ENCODE measurements around the gene B4GALT6.
"Not testable (repeated sequence)": the region's sequence is repeated elsewhere in the genome, so short reads cannot be mapped to it uniquely, and the experiment has no call there.

Gene B4GALT6, protein sequence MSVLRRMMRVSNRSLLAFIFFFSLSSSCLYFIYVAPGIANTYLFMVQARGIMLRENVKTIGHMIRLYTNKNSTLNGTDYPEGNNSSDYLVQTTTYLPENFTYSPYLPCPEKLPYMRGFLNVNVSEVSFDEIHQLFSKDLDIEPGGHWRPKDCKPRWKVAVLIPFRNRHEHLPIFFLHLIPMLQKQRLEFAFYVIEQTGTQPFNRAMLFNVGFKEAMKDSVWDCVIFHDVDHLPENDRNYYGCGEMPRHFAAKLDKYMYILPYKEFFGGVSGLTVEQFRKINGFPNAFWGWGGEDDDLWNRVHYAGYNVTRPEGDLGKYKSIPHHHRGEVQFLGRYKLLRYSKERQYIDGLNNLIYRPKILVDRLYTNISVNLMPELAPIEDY

DNA sequence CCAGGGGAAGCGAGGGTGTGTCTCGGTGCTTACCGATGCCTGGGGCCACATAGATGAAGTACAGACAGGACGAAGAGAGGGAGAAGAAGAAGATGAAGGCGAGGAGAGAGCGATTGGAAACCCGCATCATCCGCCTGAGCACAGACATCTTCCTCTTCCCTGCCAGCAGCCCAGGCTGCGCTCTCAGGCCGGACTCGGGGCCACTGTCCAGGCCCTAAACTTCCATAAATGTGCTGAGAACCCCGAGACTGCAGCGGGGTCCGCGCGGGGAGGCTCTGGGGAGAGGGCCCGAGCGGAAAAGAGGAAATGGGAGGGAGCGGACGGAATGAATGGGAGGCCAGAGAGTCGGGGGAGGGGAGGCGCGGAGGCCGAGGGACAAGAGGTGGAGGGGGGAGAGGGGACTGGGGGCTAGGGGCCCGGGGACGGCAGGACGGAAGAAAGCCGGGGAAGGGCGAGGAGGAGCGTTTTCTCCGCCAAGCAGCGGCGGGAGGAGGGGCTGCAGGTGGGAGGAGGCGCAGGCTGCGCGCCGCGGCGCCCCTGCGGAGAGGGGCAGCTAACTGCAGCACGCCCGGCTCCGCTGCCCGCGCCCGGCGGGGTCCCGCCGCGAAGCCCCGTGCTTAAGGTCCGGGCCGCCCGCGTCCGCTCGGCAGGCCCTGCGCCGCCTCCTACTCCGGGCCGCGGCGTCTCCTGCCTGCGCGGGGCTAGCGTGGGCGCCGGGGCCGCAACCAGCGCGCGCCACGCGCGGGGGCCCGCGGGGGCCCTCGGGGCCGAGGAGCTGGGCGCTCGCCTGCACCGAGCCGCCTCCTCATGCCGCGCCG is at the start of gene B4GALT6:
TSS of gene B4GALT6 (minus strand) at position 303 of the 818 bp plus-strand sequence. CDS start at position 148, 155 bp downstream.
- peak; percentile 62 for DNase-seq

- no peak for DNase-seq
Observed at GRCh38 chr18:31731628-31732027, 47.2 kb upstream of the B4GALT6 start.

DNA sequence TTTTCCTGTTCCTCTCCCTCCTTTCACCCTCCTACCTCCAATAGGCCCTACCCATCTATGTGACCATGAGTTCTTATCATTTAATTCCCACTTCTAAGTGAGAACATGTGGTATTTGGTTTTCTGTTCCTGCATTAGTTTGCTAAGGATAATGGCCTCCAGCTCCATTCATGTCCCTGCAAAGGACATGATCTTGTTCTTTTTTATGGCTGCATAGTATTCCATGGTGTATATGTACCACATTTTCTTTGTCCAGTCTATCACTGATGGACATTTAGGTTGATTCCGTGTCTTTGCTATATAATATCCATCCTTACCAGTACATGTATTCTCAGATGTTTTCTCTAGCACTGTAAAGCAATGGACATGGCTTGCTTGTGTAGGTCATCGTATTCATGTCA is 44.8 kb upstream of the B4GALT6 start:
- not testable (repeated sequence) for DNase-seq

DNA sequence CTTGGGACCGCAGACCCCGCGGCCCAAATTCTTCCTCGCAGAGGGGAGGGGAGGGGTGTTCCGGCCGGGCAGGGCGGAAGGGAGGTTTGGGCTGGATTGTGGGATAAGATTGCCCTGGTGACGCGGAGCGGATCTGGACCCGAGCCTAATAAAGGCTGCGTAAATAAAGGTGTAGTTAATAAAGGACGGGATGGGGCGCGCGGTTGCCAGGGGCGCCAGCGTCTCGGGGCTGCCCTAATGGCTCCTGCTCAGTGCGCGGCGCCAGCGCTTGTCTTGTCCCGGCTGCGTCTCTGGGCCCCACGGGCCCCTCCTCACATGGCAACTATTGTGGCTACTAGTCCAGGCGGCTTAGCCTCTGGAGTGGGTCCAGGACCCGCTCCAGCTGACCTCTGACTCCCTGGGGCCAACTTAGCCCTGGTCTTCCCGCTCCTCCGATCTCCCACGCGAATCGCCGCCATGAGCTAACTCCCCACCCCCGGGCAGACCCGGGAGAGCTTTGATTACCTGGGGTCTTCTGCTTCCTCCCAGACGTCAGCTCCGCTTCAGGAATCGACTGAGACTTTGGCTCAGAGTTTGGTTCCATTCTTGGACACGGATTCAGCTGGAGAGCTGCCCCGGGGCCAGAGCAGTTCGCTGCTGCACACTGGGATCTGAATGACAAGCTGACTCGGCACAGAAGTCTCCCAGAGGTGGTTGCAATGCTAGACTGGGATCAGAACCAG is 39.8 kb upstream of the B4GALT6 start:
- DNase-seq, result no peak

GRCh38 chr18:31723639-31723989 is 39.2 kb upstream of the B4GALT6 start:
- no peak for DNase-seq

DNA sequence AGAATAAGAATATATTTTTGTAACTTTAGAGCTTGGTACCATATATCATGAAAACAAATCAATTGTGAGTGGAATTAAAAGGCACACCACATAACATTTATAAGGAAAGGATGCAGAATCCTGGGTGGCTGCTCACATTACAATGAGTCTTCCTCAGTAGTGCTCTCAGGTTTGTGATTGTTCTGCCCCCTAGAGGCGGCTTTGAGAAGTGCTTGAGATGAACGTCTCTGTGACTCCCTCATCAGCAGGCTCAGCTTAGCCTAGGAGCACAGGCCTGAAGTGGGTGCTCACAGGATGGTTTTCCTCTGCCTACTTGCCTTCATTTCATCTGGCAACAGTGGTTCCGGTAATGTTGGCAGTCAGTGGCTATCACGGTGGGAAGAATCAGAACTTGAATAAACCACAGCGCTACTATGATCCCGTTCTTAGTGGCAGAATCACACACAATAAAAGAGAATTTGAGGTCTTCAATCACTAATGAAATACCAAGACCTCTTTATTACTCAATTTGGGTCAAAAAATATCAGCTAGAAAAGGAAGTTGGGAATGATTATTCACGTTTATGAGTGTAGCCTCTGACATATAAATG is 38.1 kb upstream of the B4GALT6 start:
- peak; percentile 67 for DNase-seq

- DNase-seq, result no peak
Observed at GRCh38 chr18:31721601-31722000, 37.2 kb upstream of the B4GALT6 start.

GRCh38 chr18:31720867-31721266 is 36.5 kb upstream of the B4GALT6 start:
- DNase-seq, result no peak

DNA sequence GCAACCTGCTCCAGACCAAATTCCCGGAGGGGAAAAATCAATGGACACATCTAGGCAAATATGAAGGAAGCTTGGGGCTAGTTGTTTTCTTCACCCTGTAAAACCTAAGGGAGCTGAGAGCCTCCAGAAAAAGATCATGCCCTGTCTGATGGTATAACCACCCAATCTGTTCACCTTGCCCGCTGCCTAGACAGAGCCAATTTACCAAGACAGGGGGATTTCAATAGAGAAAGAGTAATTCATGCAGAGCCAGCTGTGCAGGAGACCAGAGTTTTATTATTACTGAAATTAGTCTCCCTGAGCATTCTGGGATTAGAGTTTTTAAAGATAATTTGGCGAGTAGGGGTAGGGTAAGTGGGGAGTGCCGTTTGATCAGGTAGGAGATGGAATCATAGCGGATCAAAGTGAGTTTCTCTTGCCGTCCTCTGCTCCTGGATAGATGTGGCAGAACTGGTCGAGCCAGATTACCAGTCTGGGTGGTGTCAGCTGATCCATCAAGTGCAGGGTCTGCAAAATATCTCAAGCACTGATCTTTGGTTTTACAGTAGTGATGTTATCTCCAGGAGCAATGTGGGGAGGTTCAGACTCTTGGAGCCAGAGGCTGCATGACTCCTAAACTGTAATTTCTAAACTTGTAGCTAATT is 35.1 kb upstream of the B4GALT6 start:
- DNase-seq, result no peak

- DNase-seq, result no peak
Observed at GRCh38 chr18:31718386-31718785, 34.0 kb upstream of the B4GALT6 start.

DNA sequence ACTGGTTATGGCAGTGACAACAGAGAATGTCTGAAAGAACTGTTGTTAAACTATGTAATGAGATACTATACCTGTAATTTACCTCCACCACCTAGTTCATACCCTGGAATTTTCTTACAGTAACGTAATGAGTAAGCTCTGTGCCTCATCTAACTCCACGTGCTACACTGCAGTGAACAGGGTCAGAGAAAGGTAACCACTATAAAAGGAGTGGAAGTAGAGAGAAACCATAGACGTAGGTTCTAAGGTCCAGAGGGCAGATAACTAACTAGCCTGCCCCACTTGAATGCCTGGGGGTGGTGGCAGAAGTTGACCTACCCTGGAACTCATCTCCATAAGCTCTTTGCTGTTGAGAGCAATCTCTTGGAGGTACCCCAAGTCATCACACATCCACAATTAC is 32.0 kb upstream of the B4GALT6 start:
- DNase-seq, result no peak

DNA sequence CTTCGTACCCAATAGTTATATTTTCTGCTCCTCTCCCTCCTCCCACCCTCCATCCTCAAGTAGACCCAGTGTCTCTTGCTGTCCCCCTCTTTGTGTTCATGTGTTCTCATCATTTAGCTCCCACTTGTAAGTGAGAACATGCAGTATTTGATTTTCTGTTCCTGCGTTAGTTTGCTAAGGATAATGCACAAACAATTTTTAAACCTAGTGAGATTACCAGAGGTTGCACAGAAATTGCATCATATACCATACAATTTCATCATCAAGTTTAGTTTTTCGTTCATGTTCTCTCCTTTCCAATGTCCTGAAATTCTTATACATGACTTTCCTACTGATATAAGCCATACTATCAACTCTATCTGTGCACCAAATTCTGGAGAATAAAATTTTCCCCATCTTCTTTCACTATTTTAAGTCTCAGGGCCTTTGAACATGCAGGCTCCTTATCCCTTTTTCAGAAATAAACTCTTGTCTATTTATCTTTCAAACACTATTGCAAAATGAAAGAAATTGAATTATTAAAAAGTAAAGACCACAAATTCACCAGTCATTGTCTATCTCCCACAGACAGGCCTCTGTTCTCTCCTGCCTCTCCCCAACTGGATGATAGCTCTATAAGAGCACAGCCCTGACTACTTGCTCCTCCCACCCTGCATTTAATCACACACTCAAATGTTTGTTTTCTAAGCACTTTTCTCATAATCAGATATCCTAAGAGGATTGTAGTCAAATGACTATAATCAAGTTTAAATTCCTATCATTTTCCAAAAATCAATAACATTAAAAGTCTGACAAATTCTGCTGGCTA is 27.2 kb upstream of the B4GALT6 start:
- no peak for DNase-seq

DNA sequence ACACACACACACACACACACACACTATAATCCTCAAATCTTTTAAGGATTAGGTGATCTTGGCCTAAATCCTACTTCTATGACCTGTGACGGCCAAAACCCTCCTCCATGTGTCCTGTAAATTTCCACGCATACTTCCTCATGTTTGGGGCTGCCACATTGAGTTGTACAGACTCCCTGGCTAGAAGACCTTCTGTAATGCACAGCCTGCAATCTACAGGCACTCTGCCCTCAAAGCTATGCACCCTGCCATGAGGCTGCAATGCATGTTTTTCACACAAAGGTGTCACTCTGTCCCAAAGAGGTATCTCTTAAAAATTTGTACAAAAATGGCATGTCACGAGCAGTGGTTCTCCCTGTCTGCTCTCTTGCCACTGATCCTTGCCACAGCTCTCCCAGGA is 26.4 kb upstream of the B4GALT6 start:
- no peak for DNase-seq

GRCh38 chr18:31707815-31708214 is 23.4 kb upstream of the B4GALT6 start:
- DNase-seq, result no peak

GRCh38 chr18:31702449-31702848 is 18.1 kb upstream of the B4GALT6 start:
- DNase-seq, result no peak

GRCh38 chr18:31701744-31702143 is 17.4 kb upstream of the B4GALT6 start:
- no peak for DNase-seq

DNA sequence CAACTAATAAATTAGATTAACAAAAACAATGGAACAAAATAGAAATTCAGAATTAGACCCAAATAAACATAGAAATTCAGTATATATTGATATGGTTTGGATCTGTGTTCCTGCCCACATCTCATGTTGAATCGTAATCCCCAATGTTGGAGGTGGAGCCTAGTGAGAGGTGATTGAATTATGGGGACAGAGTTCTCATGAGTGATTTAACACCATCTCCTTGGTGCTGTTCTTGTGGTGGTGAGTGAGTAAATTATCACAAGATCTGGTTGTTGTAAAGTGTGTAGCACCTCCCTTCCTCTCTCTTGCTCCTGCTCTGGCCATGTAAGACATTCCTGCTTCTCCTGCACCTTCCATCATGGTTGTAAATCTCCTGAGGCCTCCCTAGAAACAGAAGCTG is 16.6 kb upstream of the B4GALT6 start:
- DNase-seq, result no peak

DNA sequence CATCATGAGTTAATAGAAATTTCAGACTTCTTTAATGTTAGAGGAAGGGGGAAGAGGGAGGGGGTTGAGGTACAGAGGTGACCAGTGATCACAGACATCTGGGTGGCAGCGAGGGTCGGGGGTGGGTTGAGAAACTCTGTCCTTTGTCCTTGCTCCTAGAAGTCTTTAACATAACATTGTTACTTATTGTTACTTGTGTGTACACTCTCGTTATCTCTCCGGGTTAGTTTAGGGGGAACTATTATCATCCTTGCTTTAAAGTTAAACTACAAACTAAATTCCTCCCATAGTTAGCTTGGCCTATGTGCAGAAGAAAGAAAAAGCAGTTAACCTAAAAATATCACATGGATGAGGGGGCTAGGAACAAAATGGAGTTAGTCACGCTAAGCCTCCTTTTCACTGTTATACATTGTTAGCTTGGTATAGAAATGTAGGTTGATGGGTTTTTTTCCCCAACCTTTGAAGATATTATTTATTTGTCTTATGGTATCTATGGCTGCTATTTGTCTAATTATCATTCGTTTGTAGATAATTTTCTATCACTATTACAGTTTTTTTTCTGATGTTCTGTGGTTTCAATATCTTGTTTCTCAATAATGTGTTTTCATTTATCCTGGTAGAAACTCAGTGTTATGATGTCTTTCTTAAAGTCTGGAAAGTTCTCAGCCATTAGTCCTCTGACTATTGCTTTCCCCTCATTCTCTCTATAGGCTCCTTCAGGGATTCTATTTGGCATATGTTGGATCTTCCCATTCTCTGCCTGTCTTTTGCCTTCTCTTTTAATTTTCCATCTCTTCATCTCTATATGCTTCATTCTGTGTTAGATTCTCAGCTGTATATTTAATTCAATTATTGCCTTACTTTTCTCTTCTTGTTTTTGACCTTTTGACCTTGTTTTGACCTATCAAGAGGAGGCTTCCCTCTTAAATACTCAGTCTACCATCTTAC is 13.2 kb upstream of the B4GALT6 start:
- DNase-seq, result no peak

DNA sequence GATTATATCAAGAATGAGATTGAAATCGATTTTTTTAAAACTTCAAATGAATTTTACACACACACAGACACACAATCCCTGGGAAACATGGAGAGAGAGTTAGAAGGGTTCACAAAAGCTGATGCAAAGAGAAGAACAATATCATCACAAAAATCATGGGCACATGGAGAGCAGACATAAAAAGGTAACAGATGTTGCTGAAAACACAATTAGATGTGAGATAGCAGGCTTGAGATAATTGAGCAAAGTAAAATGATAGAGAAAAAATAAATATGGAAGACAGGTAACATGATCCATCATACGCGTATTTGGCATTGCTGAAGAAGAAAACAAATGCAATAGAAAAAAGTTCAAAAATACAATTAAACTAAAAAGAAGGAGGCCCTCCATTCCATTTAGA is 11.6 kb upstream of the B4GALT6 start:
- DNase-seq, result no peak

- DNase-seq, result no peak
Observed at GRCh38 chr18:31694297-31694696, 9.9 kb upstream of the B4GALT6 start.

- no peak for DNase-seq
Observed at GRCh38 chr18:31688606-31689005, 4.2 kb upstream of the B4GALT6 start.

Data from 8988T (cell line).